GM11168 (cell line): Measurements from ENCODE around the gene STYX.

Experiments
- in situ Hi-C: fragments of 300-500 bp; cut with MboI; formaldehyde crosslinking; loops from one replicate; pipeline ENCODE4 v1.12.0; 2022; ENCODE audit warnings: low sequenced_read_pairs; ENCODE audit not compliant: unreplicated experiment

STYX gene

DNA sequence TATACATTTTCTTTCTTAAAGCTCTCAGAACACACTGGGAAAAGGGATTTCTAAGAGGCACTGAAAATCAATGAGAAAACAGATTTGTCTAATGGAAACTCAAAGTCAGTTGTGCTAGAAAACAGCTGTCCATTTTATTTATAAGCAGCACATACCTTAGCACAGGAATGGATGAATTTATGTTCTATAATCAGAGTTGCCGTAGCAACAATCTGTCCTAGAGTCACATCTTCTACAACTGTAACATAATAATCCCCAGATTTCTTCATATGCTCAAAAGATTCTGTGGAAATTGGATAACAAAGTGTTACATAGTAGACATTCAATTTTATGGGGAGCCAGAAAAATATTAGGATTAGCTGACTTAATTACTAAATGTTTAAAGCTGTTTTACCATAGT, 51.7 kb downstream of the STYX start:
- in situ Hi-C loops: no loop called here

DNA sequence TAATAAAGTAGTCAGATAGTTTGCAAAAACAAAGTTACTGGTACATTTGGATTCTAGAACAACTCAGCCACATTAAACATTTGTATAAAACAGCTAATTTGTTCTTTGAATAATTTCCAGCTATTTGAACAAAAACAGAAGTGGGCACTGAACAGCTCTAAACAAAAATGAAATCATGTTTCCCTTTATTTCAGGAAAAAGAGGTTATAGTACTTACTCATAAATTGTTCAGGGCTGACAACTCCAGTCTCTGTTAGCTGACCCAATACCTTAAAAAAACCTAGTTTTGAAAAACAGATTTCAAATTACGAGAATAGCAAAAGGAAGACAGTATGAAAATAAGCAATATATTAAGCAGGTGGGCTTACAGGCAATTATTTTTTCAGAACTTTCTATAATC, 53.2 kb downstream of the STYX start:
- in situ Hi-C loops: no loop called here

DNA sequence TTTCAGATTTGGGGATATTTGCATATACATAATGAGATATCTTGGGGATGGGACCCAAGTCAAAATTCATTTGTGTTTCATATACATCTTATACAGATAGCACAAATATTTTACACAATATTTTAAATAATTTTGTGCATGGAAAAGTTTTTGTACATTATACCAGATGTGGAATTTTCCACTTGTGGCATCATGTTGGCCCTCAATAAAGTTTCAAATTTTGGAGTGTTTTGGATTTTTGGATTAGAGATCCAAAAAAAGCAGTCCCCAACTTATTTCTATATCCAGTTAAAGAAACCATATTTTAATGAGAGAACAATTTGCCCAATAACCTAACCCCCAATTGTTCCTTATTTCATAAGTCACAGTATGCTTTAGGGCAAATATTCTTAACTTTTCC, 56.9 kb downstream of the STYX start:
- in situ Hi-C loops: no loop called here

DNA sequence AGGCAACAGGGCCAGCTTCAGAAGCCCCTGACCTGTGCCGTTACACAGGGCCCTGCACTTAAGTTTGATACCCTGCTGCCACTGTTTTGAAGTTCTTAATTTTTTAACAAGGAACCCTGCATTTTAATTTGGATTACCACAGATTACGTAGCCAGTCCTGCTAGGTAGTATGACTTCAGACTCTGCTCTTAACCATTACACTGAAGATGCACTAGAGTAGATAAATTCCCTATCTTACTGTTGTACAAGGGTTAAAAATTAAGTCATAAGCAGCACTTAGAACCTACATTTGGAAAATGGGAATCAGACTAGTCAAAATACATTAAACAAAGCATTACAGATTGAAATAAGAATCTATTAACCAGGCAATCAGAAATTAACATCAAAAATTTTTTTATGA, 59.2 kb downstream of the STYX start:
- in situ Hi-C loops: no loop called here

DNA sequence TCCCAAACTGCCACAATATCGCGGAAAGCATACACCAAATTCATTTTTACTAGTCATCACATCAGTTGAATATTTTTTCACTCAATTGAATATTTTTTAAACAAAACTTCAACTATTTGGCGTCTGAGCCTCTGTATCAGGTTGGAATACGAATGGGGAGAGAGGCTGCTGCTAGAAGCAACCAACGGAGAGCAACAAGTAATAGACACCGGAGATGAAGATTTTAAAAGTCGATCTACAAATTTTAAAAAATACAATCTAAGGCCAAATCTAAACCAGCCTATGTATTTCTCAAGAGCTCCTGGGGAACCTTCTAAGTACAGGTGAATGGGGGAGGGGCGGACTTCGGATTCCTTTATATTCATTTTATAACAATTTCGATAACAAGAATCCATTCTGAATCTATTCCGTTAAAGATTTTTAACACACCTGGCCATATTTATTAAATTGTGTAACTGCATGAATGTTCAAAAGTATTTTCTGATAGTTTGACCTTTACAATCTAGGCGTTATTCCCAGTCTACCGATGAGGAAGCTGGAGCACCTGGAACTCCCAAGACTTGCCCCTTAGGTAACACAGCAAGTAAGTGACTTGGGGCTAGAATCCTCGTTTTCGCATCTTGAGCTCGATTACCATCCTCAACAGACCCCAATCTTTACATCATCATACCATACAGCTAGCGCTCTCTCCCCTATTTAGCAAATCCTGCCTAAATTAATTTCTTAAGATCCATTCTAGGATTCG, 60.2 kb downstream of the STYX start:
- in situ Hi-C loops: no loop called here

DNA sequence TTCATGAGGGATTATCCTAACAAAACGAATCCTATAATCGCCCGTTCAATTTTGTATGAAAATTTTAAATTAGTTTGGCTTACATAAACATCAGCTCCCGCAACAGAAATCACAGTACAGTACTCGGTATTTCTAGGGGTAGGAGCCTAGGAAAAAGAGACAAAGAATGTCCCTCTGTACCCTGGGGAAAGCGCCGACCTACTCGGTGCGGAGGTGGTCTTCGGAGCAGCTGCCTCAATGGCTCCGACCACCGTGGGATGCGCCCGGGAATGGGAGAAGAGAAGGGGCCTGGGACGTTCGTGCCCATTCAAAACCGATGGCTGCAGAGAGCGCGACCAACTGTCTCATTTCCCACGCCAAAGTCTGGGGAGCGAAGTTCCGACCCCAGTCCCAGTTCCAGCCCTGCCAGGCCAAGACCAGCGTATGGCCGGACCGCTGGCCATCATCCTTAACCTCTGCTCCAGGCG, 60.8 kb downstream of the STYX start:
- in situ Hi-C loops: no loop called here

DNA sequence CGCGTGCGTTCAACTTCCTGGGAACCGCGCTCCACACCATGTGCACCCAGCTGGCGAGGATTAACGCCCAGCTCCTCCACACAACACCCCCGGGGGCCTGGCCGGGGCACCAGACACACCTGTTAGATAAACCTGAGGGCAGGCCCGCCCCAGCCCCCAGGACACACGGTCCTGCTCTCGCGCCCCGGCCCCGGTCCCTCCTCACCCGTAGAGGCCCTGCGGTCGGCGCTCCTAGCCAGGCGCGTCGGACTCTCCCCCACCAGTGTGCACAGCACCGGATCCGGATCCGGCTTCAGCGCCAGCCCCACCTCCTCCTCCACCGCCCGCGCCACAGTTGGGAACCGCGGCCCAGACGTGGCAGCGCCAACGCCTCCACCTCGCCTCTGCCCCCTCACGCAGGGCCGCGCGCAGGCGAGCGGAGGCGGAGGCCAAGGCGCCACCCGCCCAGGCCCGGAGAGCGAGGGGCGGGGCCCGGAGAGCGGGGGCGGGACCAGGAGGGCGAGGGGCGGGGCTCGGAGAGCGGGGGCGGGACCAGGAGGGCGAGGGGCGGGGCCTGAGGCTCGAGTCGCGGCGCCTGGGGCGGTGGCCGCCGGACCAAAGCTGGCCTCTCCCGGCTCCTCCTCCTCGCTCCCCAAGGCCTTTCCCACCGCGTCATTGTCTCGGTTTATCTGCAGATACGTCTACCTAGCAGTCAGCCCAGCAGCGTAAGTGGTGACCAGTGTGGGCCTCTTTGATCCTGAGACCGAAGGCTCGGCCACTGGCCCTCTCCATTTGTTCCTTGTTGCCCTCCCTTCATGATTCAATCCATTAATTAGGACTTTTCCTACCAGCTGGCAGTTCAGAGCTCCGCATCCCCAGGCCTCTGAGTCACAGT, 61.5 kb downstream of the STYX start, which contains the start of gene GNPNAT1:
GNPNAT1 (minus strand) TSS at position 385 of the 874 bp plus-strand sequence. CDS start 6,957 bp downstream, outside the sequence.
- in situ Hi-C loops: no loop called here

DNA sequence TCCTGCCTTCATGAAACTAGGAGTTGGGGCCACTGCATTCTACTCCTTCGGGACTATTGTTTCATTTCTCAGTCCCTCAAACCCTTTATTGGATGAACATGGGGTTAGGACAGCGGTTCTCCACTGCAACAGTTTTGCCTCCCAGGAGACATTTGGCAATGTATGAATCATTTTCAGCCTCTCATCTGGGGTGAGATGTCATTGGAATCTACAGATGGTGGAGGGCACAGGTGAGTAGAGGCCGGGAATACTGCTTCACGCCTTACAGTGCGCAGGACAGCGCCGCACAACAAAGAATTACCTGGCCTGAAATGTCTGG, 62.1 kb downstream of the STYX start:
- in situ Hi-C loops: no loop called here

DNA sequence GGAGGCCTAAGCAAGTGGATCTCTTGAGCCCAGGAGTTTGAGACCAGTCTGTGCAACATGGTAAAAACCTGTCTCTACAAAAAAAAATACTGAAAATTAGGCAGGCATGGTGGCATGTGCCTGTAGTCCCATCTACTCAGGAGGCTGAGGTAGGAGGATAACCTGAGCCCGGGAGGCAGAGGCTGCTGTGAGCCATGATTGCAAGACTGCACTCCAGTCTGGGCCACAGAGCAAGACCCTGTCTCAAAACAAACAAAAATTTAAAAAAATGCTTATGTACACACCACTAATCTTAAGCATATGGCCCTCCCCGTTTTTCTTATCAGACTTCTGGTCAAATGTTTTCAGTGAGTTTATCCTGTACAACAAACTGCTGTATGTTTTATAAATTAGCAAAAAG, 63.1 kb downstream of the STYX start:
- in situ Hi-C loops: no loop called here

DNA sequence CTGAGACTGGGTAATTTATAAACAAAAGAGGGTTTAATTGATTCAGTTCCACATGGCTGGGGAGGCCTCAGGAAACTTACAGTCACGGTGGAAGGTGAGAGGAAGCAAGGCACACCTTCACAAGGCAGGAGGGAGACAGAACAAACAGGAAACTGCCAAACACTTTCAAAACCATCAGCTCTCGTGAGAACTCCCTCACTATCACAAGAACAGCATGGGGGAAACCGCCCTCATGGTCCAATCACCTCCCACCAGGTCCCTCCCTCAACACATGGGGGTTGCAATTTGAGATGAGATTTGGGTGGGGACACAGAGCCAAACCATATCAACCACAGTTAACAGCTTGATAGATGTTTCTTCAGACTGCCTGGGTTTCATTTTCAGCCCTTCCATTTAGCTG, 67.7 kb downstream of the STYX start:
- in situ Hi-C loops: no loop called here

DNA sequence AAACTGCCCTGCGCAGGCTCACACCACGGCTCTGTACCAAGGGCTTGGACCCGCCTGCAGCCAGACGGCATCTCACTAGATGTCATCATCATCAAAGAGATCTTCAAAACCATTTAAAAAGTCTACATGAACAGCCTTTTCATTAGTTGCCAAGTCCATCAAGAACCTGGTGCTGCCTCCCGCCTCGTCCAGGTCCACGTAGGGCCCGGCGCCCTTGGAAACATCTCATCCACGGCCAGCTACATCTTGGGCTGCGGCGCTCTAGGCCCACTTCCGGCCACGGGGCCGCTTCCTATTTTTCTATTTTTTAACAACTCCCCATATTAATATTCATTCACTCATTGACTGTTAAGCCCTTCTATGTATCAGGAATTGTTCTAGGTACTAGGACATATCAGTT, 68.9 kb downstream of the STYX start:
- in situ Hi-C loops: no loop called here

DNA sequence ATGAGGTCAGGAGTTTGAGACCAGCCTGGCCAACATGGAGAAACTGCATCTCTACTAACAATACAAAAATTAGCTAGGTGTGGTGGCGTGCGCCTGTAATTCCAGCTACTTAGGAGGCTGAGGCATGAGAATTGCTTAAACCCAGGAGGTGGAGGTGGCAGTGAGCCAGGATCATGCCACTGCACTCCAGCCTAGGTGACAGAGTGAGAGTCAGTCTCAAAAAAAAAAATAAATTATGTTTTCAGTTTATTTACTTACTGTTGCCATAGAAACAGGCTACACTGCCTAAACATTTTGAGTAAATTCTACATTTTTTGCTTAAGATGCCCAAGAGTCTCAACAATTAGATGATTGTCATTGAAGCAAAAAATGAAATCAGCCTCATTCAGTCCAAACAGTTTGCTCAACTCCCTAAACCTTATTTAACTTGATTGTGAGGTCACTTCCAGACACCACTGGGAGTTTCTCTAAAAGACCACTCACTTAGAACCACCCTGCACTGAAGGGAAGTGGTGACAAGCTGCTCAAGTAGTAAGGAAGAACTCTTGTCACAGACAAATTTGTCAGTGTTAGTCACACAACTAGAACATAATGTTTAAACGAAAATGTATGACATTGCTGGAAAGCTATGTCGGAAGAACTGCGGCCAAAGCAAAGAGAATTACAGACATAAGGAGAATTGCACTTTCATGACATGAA, 71.2 kb downstream of the STYX start:
- in situ Hi-C loops: loop anchor here (25.0 kb wide), 1 partner anchor 511 kb away; no protein-coding TSS in a partner anchor

DNA sequence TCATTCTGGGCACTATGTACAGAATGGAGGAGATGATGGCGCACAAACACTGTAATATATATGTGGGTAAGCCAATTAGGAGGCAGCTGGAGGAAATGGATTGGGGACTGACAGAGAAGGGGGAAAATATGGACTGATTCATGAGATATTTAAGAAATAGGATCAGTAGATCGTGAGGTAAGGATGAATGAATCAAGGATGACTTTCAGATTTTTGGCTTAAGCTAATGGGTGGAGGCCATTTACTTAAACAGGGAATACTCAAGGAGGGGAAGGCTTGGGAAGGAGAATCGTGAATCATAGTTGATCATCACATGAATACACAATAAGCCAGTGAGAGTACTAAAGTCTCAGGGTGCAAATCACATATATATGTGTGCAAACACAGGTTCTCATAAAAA, 72.6 kb downstream of the STYX start:
- in situ Hi-C loops: loop anchor here (25.0 kb wide), 1 partner anchor 510 kb away; no protein-coding TSS in a partner anchor

DNA sequence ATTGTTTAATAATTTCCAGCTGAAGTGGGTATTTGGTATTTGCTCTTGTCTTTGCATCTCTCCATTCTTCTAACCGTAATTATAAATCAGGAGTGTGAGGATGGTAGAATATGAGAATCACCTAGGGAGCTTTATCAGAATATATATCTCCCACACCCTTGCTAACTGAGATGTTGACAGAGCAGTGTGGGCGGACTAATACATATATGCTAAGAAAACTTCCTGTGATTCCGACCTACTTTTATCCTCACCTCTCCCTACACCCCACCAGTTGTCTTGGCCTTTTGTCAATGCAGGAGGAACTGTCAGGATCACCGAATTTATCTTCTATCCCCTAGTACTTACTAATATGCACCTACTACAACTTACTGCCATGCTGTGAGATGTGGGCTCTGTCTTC, 76.1 kb downstream of the STYX start:
- in situ Hi-C loops: loop anchor here (25.0 kb wide), 1 partner anchor 506 kb away; no protein-coding TSS in a partner anchor

DNA sequence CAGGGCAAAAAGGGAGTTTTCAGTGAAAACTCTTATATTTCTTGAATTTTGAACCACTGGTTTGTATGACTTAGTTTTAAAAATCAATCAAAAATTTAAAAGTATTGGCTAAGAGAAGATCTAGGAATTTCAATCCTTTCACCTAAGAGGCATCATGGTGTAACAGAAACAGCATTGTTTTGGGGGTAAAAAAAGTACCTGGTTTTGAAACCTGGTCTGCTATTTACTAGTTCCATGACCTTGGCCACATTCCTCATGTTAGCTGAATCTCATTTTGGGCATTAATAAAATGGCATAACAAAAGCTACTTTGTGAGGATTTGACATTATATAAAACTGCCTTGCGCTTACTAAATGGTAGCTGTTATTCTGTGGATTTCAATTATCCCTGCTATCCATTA, 78.1 kb downstream of the STYX start:
- in situ Hi-C loops: loop anchor here (25.0 kb wide), 1 partner anchor 504 kb away; no protein-coding TSS in a partner anchor

DNA sequence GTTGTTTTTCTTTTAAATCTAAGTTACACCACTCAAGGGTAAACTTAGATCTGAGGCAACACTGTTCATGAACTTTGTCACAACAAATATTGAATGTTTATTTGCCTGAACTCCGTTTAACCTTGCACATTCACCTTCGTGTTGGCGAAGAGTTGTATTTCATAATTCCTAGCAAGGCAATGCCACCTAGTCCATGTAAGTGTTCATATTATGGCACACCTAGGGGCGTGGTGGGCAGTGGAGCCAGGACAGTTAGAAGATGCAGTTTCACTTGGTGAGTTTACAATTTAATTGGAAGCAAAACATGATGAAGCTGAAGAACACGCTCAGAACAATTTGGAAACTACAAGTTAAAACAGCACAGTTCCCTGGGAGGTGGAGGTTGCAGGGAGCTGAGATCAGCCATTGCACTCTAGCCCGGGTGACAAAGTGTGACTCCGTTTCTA, 91.9 kb downstream of the STYX start:
- in situ Hi-C loops: loop anchor here (25.0 kb wide), 1 partner anchor 490 kb away; no protein-coding TSS in a partner anchor

DNA sequence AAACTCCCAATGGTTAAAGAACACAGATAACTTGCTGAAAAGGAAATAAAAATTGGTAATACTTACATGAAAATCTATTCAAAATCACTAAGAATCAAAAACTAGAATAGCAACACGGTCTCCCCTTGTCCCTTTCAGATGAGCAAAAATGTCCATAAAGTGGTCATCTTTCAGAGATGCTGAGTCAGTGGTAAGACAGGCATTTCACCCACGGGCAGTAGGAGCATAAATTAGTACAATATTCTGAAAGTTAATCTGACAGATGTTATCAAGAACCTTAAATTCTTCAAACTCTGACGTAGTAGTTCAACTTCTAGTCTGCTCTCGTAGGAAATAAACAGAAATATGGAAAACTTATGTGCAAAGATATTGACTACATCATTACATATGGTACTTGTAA, 94.5 kb downstream of the STYX start:
- in situ Hi-C loops: loop anchor here (25.0 kb wide), 1 partner anchor 488 kb away; no protein-coding TSS in a partner anchor
